Esophagus muscularis mucosa (tissue), 4 donors: Measurements from ENCODE around the gene DNM3.

Experiments
- EP300 ChIP-seq: sonication (generic); formaldehyde crosslinking; IDR thresholded peaks from one replicate; pipeline ENCODE4 v1.6.1; 2017; ENCODE audit warnings: antibody characterized with exemption
- POLR2A ChIP-seq: fragments of 450-650 bp; IDR thresholded peaks from one replicate; pipeline ENCODE4 v1.6.1; 2017; ENCODE audit warnings: antibody characterized with exemption, moderate library complexity, mild to moderate bottlenecking, low read depth
- POLR2AphosphoS5 ChIP-seq, 2 donors: sonication (generic); formaldehyde crosslinking; IDR thresholded peaks; one replicate each; pipeline ENCODE4 v1.6.1; 2017; ENCODE audit warnings: antibody characterized with exemption in 2 of 2
- TF ChIP-seq, protein P1 (sequence below), 3 experiments: fragments of 200-600 bp in 2 of 3; fragments of 450-650 bp in 1 of 3; sonication (generic) in 2 of 3; IDR thresholded peaks; one replicate each; pipeline ENCODE4 v1.5.1; 2017 to 2019; ENCODE audit warnings: antibody characterized with exemption in 3 of 3, mild to moderate bottlenecking in 2 of 3, moderate library complexity in 1 of 3

DNA sequence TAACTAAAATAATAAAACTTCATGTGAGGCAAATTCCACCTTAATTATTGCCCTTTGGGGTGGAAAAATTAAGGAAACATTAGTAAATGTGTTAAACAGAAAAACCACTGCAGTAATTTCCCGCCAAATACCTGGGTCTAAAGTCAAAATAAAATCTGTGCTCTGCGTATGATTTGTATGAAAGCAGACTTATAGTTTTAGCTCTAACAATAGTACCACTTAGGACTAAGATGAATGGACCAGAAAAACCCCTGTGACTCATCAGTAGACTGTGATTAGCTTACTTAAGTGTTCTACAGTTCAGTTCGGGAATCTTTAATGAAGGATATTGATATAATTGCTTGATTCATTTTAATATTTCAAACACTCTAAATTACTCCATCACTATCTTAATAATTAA is 555.9 kb downstream of the DNM3 start:
- TF ChIP-seq, protein P1, sequence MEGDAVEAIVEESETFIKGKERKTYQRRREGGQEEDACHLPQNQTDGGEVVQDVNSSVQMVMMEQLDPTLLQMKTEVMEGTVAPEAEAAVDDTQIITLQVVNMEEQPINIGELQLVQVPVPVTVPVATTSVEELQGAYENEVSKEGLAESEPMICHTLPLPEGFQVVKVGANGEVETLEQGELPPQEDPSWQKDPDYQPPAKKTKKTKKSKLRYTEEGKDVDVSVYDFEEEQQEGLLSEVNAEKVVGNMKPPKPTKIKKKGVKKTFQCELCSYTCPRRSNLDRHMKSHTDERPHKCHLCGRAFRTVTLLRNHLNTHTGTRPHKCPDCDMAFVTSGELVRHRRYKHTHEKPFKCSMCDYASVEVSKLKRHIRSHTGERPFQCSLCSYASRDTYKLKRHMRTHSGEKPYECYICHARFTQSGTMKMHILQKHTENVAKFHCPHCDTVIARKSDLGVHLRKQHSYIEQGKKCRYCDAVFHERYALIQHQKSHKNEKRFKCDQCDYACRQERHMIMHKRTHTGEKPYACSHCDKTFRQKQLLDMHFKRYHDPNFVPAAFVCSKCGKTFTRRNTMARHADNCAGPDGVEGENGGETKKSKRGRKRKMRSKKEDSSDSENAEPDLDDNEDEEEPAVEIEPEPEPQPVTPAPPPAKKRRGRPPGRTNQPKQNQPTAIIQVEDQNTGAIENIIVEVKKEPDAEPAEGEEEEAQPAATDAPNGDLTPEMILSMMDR (IDR thresholded peaks at IDR 0.05): no peak
- TF ChIP-seq POLR2A (no peak), EP300 (no peak), POLR2AphosphoS5 (IDR thresholded peaks at IDR 0.05) (no peak)
